SU-DHL-6 (cell line): ENCODE results near the gene KLHL22.

ENCODE experiments used
- H2AFZ ChIP-seq: fragments of 200-600 bp; sonication (generic); 2 replicates; pipeline ENCODE4 v1.6.1; 2014; ENCODE audit warnings: low read depth, mild to moderate bottlenecking, moderate library complexity, mixed read lengths, antibody characterized with exemption, low read length; ENCODE audit not compliant: severe bottlenecking
- H3F3A ChIP-seq: fragments of 200-600 bp; shearing (Covaris generic); 2 replicates; pipeline ENCODE4 v1.6.0; 2016; ENCODE audit warnings: antibody characterized with exemption, mild to moderate bottlenecking; ENCODE audit not compliant: insufficient read depth
- H3K27ac ChIP-seq: fragments of 200-600 bp; sonication (generic); 2 replicates; pipeline ENCODE4 v1.5.1; 2016; ENCODE audit warnings: low read depth, mild to moderate bottlenecking, low read length, moderate library complexity, mixed read lengths
- H3K27me3 ChIP-seq: fragments of 200-600 bp; sonication (generic), shearing (Covaris generic); 2 replicates; pipeline ENCODE4 v1.6.0; 2014; ENCODE audit warnings: mild to moderate bottlenecking, low read length
- H3K36me3 ChIP-seq: fragments of 200-600 bp; sonication (generic); 2 replicates; pipeline ENCODE4 v1.6.1; 2014; ENCODE audit warnings: mild to moderate bottlenecking, low read length, mixed read lengths
- H3K4me2 ChIP-seq: fragments of 300-600, 200-600 bp; shearing (Covaris generic), sonication (generic); 2 replicates; pipeline ENCODE4 v1.6.0; 2014; ENCODE audit warnings: low read length, low read depth, mild to moderate bottlenecking; ENCODE audit not compliant: poor library complexity, severe bottlenecking
- H3K4me3 ChIP-seq: fragments of 200-600 bp; sonication (generic); 2 replicates; pipeline ENCODE4 v1.5.1; 2014; ENCODE audit warnings: antibody characterized with exemption, low read length, mild to moderate bottlenecking, mixed read lengths; ENCODE audit not compliant: insufficient read depth, poor library complexity, severe bottlenecking
- H3K79me2 ChIP-seq: fragments of 200-600 bp; sonication (generic); 2 replicates; pipeline ENCODE4 v1.6.1; 2014; ENCODE audit warnings: mild to moderate bottlenecking, low read length, moderate library complexity; ENCODE audit not compliant: insufficient read depth
- H3K9ac ChIP-seq: fragments of 200-600 bp; sonication (generic); 2 replicates; pipeline ENCODE4 v1.7.0; 2014; ENCODE audit warnings: mild to moderate bottlenecking, low read length
- H3K9me2 ChIP-seq: fragments of 200-600 bp; sonication (generic); replicated peaks from 2 replicates; pipeline ENCODE4 v1.6.1; 2014; ENCODE audit warnings: low read length; ENCODE audit not compliant: insufficient read depth
- H3K9me3 ChIP-seq: fragments of 200-600 bp; sonication (generic); 2 replicates; pipeline ENCODE4 v1.6.1; 2014; ENCODE audit warnings: low read length, mixed read lengths; ENCODE audit not compliant: insufficient read depth
- H4K20me1 ChIP-seq: fragments of 200-600 bp; sonication (generic); 2 replicates; pipeline ENCODE4 v1.6.1; 2014; ENCODE audit warnings: low read depth, mild to moderate bottlenecking, antibody characterized with exemption, low read length, moderate library complexity, mixed read lengths
- EZH2phosphoT487 ChIP-seq: fragments of 200-600 bp; sonication (generic), shearing (Covaris generic); conservative IDR thresholded peaks from 2 replicates; pipeline ENCODE4 v1.6.1; 2018; ENCODE audit warnings: mild to moderate bottlenecking, antibody characterized with exemption, low read length, moderate library complexity, mixed read lengths
- TF ChIP-seq, protein P1 (sequence below): fragments of 200-600 bp; sonication (generic); IDR thresholded peaks from one replicate; pipeline ENCODE4 v1.5.1; 2017; ENCODE audit warnings: antibody characterized with exemption, mild to moderate bottlenecking, low read length, moderate library complexity; ENCODE audit not compliant: insufficient read depth, poor library complexity, severe bottlenecking

The KLHL22 gene

DNA sequence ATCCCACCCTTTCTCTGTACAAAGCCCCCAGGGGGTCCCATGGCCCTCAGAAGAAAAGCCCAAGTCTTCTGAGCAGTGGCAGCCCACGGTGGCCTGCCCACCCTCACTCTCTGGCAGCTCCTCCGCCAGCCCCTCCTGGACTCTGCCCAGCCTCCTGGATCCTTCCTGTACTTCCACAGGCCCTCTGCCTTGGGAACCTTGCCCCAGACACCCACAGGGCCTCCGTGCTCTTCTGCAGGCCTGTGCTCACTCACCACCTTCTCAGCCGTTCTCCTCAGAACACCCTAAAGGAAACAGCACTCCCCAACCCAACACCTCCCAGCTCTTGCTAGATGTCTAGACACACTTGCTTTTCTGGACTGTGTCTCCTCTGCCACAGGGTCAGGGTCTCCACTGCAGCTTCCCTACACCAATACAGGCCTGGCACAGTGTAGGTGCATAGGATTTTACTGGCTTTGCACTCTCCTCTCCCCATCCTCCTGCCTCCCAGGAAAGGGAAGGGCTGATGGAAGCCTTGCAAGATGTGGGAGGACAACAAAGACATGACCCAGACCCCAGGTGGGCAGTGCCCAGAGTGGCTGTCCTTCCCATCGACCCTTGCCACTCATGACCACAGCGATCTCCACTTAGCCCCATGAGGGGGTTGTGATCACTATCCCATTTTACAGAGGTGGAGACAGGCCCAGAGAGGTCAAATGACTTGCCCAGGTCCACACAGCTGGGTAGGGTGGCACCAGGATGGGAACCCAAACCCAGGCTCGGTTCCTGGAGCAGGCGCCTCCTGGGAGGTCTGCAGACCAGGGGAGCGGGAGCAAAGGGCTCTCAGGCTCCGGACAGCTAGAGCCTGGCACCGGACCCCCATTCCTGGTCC is 59.9 kb downstream of the KLHL22 start:
- Histone ChIP-seq H3K9me2 (no peaks in the 10 kb centered on the region), H4K20me1 (no peaks in the 10 kb centered on the region), H3K9ac (no peak overlapping the region), H3K9me3 (no peaks in the 10 kb centered on the region), H3K27me3 (no peaks in the 10 kb centered on the region), H3K79me2 (no peaks in the 10 kb centered on the region), H3F3A (no peaks in the 10 kb centered on the region), H3K27ac (no peak overlapping the region), H3K4me2 (no peak overlapping the region), H3K4me3 (no peak overlapping the region), H2AFZ (no peak overlapping the region), H3K36me3 (no peaks in the 10 kb centered on the region)
- TF ChIP-seq, protein P1, sequence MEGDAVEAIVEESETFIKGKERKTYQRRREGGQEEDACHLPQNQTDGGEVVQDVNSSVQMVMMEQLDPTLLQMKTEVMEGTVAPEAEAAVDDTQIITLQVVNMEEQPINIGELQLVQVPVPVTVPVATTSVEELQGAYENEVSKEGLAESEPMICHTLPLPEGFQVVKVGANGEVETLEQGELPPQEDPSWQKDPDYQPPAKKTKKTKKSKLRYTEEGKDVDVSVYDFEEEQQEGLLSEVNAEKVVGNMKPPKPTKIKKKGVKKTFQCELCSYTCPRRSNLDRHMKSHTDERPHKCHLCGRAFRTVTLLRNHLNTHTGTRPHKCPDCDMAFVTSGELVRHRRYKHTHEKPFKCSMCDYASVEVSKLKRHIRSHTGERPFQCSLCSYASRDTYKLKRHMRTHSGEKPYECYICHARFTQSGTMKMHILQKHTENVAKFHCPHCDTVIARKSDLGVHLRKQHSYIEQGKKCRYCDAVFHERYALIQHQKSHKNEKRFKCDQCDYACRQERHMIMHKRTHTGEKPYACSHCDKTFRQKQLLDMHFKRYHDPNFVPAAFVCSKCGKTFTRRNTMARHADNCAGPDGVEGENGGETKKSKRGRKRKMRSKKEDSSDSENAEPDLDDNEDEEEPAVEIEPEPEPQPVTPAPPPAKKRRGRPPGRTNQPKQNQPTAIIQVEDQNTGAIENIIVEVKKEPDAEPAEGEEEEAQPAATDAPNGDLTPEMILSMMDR: no peak
- no peak for TF ChIP-seq EZH2phosphoT487

DNA sequence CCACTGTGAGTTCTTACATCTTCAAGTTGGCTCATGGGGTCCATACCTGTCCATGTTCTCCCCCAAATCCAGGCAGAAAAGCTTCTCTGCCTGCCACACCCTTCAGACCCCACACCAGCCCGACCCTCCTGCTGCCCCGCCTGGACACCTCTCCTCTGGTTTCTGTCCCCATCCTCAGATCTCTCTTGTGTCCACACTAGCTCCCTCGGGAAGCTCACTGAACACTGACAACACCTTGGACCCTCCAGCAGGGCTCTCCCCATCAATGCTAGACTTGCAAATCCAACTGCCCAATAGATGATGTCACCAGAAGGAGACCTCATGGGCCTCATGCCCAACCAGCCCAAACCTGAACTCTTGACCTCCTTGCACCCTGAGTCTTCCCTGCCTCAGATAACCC is 60.8 kb downstream of the KLHL22 start:
- H3K4me3 ChIP-seq: no peak overlapping the region
- no peaks in the 10 kb centered on the region for H3K9me3 ChIP-seq
- no peak overlapping the region for H2AFZ ChIP-seq
- H3K4me2 ChIP-seq: no peak overlapping the region
- no peaks in the 10 kb centered on the region for H3K27me3 ChIP-seq
- H4K20me1 ChIP-seq: no peaks in the 10 kb centered on the region
- H3K9ac ChIP-seq: no peak overlapping the region
- no peak for TF ChIP-seq EZH2phosphoT487
- TF ChIP-seq, protein P1: no peak
- H3K9me2 ChIP-seq: no peaks in the 10 kb centered on the region
- H3K79me2 ChIP-seq: no peaks in the 10 kb centered on the region
- H3K36me3 ChIP-seq: no peaks in the 10 kb centered on the region
- no peak overlapping the region for H3K27ac ChIP-seq
- H3F3A ChIP-seq: no peaks in the 10 kb centered on the region

DNA sequence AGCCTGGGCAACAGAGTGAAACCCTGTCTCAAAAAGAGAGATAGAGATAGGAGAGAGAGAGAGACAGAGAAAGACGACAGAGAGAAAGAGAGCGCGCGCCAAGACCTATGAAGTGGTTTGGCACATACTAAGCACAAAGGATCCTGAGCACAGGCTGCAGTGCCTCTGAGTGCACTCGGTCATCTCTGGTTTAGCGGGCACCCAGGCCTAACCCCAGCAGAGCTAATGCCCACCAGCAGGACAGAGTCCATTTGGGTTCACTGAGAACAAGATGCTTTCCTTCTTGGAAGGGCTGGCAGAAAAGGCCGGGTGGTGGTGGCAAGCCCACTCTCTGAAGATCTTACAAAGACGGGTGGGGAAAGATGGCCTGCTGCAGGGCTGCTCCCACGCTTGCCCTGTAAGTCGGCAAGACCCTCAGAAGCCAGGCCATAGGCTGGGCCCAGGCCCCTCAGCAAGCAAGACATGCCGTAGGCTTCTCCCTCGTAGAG is 61.3 kb downstream of the KLHL22 start:
- no peaks in the 10 kb centered on the region for H3K79me2 ChIP-seq
- H3K4me3 ChIP-seq: no peak overlapping the region

More for the DNA sequence above, 61.3 kb downstream of the KLHL22 start:
- H2AFZ ChIP-seq: no peak overlapping the region
- no peaks in the 10 kb centered on the region for H3F3A ChIP-seq
- H3K27me3 ChIP-seq: no peaks in the 10 kb centered on the region
- no peaks in the 10 kb centered on the region for H3K9me2 ChIP-seq
- no peak overlapping the region for H3K4me2 ChIP-seq
- H3K9me3 ChIP-seq: no peaks in the 10 kb centered on the region
- no peak overlapping the region for H3K9ac ChIP-seq
- no peak for TF ChIP-seq EZH2phosphoT487
- TF ChIP-seq, protein P1: no peak
- no peak overlapping the region for H3K27ac ChIP-seq
- no peaks in the 10 kb centered on the region for H3K36me3 ChIP-seq
- H4K20me1 ChIP-seq: no peaks in the 10 kb centered on the region
